Endothelial cell of umbilical vein (primary cell): ENCODE data around the gene POU6F2. TPM values are rescaled to one million over a fixed set of nuclear protein-coding genes. Genes with fewer than 3 reads are reported as not detected.

Experiments used
- BruUV-seq: library from RNA; stranded (reverse); fragments of 400-500 nt; replicated peaks from 2 replicates; lab custom pipeline; 2021; lab: Mats Ljungman, UMichigan
- CTCF ChIA-PET: fragments of 300-600, 350-600 bp; sonication (Branson Sonifier 250); formaldehyde crosslinking; loops from one replicate; lab custom pipeline; 2021; ENCODE audit warnings: antibody characterized with exemption, inconsistent platforms; lab: Charles Lee
- POLR2A ChIA-PET: fragments of 300-600, 350-600 bp; sonication (Branson Sonifier 250); formaldehyde crosslinking; loops from one replicate; lab custom pipeline; 2021; ENCODE audit warnings: antibody characterized with exemption, inconsistent platforms; lab: Charles Lee
- DNase-seq: peaks from one replicate; pipeline ENCODE4 v3.0.0-alpha.2; 2011; ENCODE audit warnings: low read depth, low spot score
- FAIRE-seq: peaks from 2 replicates; lab custom pipeline; 2011; peaks lifted over from hg19 to GRCh38; lab: Jason Lieb, UNC
- H2AFZ ChIP-seq: 2 replicates; pipeline ENCODE4 v1.6.0; 2012; ENCODE audit warnings: low read depth, low read length, control low read depth, inconsistent platforms
- H3K27ac ChIP-seq: 2 replicates; pipeline ENCODE4 v1.5.1; 2011; ENCODE audit warnings: low read depth, mild to moderate bottlenecking, control low read depth, low read length, moderate library complexity; ENCODE audit not compliant: insufficient read depth
- H3K27me3 ChIP-seq, 2 experiments: 2 replicates each; pipeline versions ENCODE4 v1.6.0 to v1.6.1; 2011; ENCODE audit warnings: low read length in 2 of 2, mixed read lengths in 1 of 2; ENCODE audit not compliant: control insufficient read depth in 2 of 2, insufficient read depth in 2 of 2
- H3K36me3 ChIP-seq, 2 experiments: 2 replicates in 1 of 2; 3 replicates in 1 of 2; pipeline ENCODE4 v1.5.1; 2011; ENCODE audit warnings: low read length in 2 of 2, mild to moderate bottlenecking in 1 of 2, moderate library complexity in 1 of 2; ENCODE audit not compliant: control insufficient read depth in 2 of 2, insufficient read depth in 2 of 2; ENCODE audit errors: extremely low read depth in 1 of 2
- H3K4me1 ChIP-seq: 3 replicates; pipeline ENCODE4 v1.5.1; 2011; ENCODE audit warnings: mild to moderate bottlenecking, low read length; ENCODE audit not compliant: control insufficient read depth, insufficient read depth; ENCODE audit errors: extremely low read depth
- H3K4me2 ChIP-seq: 2 replicates; pipeline ENCODE4 v1.6.1; 2011; ENCODE audit warnings: low read length, control low read depth, mixed read lengths; ENCODE audit not compliant: insufficient read depth
- H3K4me3 ChIP-seq, 3 experiments: fragments of 200-600 bp in 1 of 3; sonication (generic), shearing (Covaris generic) in 1 of 3; replicated peaks in 1 of 3; 2 replicates each; pipeline ENCODE4 v1.5.1; 2011 to 2016; ENCODE audit warnings: control low read depth in 3 of 3, low read length in 3 of 3, mild to moderate bottlenecking in 2 of 3, inconsistent platforms in 1 of 3, low read depth in 1 of 3, moderate library complexity in 1 of 3; ENCODE audit not compliant: insufficient read depth in 1 of 3
- H3K79me2 ChIP-seq: 2 replicates; pipeline ENCODE4 v1.6.0; 2012; ENCODE audit warnings: low read length, inconsistent platforms; ENCODE audit not compliant: control insufficient read depth, insufficient read depth
- H3K9ac ChIP-seq: replicated peaks from 2 replicates; pipeline ENCODE3; 2011; ENCODE audit warnings: low read length, control low read depth; ENCODE audit not compliant: insufficient read depth; ENCODE audit errors: extremely low read depth
- H3K9me1 ChIP-seq: replicated peaks from 3 replicates; pipeline ENCODE4 v1.6.0; 2011; ENCODE audit warnings: mild to moderate bottlenecking, low read length; ENCODE audit not compliant: control insufficient read depth, insufficient read depth; ENCODE audit errors: extremely low read depth
- H3K9me3 ChIP-seq: replicated peaks from 2 replicates; pipeline ENCODE4 v1.5.1; 2012; ENCODE audit warnings: low read length, inconsistent platforms; ENCODE audit not compliant: control insufficient read depth, insufficient read depth
- H4K20me1 ChIP-seq: replicated peaks from 2 replicates; pipeline ENCODE3; 2011; ENCODE audit warnings: mild to moderate bottlenecking, low read length; ENCODE audit not compliant: control insufficient read depth, insufficient read depth; ENCODE audit errors: extremely low read depth
- EZH2 ChIP-seq: IDR thresholded peaks from 2 replicates; pipeline ENCODE4 v1.6.1; 2012; ENCODE audit warnings: borderline replicate concordance, low read depth, mild to moderate bottlenecking, moderate library complexity, low read length, inconsistent platforms; ENCODE audit not compliant: severe bottlenecking
- FOS ChIP-seq: IDR thresholded peaks from 2 replicates; pipeline ENCODE4 v1.6.1; 2011; ENCODE audit warnings: mild to moderate bottlenecking, low read length, moderate library complexity, borderline replicate concordance; ENCODE audit not compliant: insufficient read depth
- GATA2 ChIP-seq: IDR thresholded peaks from 2 replicates; pipeline ENCODE4 v1.7.0; 2011; ENCODE audit warnings: low read depth, mild to moderate bottlenecking, moderate library complexity, mixed read lengths, low read length; ENCODE audit not compliant: insufficient read length, insufficient read depth
- JUN ChIP-seq: IDR thresholded peaks from 2 replicates; pipeline ENCODE4 v1.6.1; 2011; ENCODE audit warnings: borderline replicate concordance, low read depth; ENCODE audit not compliant: insufficient read length, insufficient read depth
- MYC ChIP-seq: IDR thresholded peaks from one replicate; pipeline ENCODE4 v1.6.1; 2011; ENCODE audit warnings: mild to moderate bottlenecking, low read depth, low read length
- POLR2A ChIP-seq: IDR thresholded peaks from 2 replicates; pipeline ENCODE4 v1.6.1; 2012; ENCODE audit warnings: low read depth, mild to moderate bottlenecking, control low read depth, low read length
- POLR2AphosphoS5 ChIP-seq: IDR thresholded peaks from 2 replicates; pipeline ENCODE4 v1.6.1; 2012; ENCODE audit warnings: low read depth, mild to moderate bottlenecking, control low read depth, low read length, moderate library complexity; ENCODE audit not compliant: insufficient read depth
- dilution Hi-C: fragments of 300-500 bp; cut with MboI; formaldehyde crosslinking; loops from one replicate; pipeline ENCODE4 v1.15.0; 2019; ENCODE audit warnings: low sequenced_read_pairs; ENCODE audit not compliant: extremely low pct_ligation_motif_present
- intact Hi-C: fragments of 100-400 bp; cut with micrococcal nuclease; formaldehyde crosslinking; loops from one replicate; pipeline ENCODE4 v1.10.0; 2022
- polyA plus RNA-seq, 4 experiments: library from polyadenylated mRNA; depleted of rRNA in 3 of 4; stranded (reverse) in 3 of 4; unstranded in 1 of 4; fragments of >200 nt; gene quantifications; 2 replicates each; pipeline versions ENCODE4 v1.2.1 to v1.2.3, GENCODE V29; 2011 to 2012; ENCODE audit warnings: missing spikeins in 1 of 4
- total RNA-seq: library from RNA; stranded (reverse); gene quantifications from 2 replicates; pipeline ENCODE4 v1.2.3, GENCODE V29; 2021
- TF ChIP-seq, protein P1 (sequence below), 2 donors: IDR thresholded peaks; 1 replicate in 1 of 2; 2 replicates in 1 of 2; pipeline ENCODE4 v1.5.1; 2011; ENCODE audit warnings: low read length in 2 of 2, mild to moderate bottlenecking in 2 of 2, moderate library complexity in 2 of 2, control low read depth in 1 of 2, inconsistent platforms in 1 of 2, low read depth in 1 of 2; ENCODE audit not compliant: insufficient read depth in 1 of 2; ENCODE audit errors: extremely low read depth in 1 of 2
- TF ChIP-seq, protein P2 (sequence below): IDR thresholded peaks from 2 replicates; pipeline ENCODE4 v1.6.1; 2011; ENCODE audit not compliant: insufficient read depth, insufficient read length

Gene POU6F2
- total and polyA plus RNA-seq, 2 donors (not counting 3 experiments of a cell fraction or from before 2014, with no cell fraction given), result 0.29 TPM; not detected in 1

DNA sequence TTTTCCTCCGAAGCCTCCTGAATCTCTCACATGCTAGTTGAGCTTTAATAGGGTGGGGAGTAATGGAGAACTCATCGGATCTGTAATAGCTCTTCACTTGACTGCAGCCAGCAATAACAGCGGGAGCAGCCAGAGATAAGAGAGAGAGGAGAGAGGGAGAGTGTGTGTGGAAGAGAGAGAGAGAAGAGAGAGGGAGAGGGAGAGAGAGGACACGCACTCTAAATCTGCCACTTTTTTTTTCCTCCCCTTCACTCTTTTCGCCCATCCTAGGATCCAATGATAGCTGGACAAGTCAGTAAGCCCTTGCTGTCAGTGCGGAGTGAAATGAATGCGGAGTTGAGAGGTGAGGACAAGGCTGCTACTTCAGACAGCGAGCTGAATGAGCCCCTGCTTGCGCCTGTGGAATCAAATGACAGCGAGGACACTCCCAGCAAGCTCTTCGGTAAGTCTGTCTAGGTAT lies 107.9 kb downstream of the POU6F2 start:
- dilution Hi-C loops, result no loop called here
- CTCF ChIA-PET, result interaction anchor here (0.9 to 1.3 kb wide), 3 partner anchors 10 to 362 kb away, joined by 3 to 4 read pairs (median 3); no protein-coding TSS in a partner anchor
- no peak for DNase-seq
- POLR2A ChIA-PET, result no interaction called here
- no peak for FAIRE-seq
- H3K4me2 ChIP-seq, result no peak overlapping the region
- H3K27ac ChIP-seq, result no peak overlapping the region
- peaks cover 7 to 9% of the 10 kb centered on the region in 2 experiments for H3K27me3 ChIP-seq
- no peaks in the 10 kb centered on the region for H3K79me2 ChIP-seq
- BruUV-seq, result no TSS peak
- no peaks in the 10 kb centered on the region for H3K36me3 ChIP-seq
- no peaks in the 10 kb centered on the region for H3K9me3 ChIP-seq
- intact Hi-C loops, result no loop called here
- H3K4me1 ChIP-seq, result no peaks in the 10 kb centered on the region
- H3K9ac ChIP-seq, result no peak overlapping the region
- H4K20me1 ChIP-seq, result no peaks in the 10 kb centered on the region
- H3K4me3 ChIP-seq, result no peak overlapping the region
- no peaks in the 10 kb centered on the region for H3K9me1 ChIP-seq
- no peak overlapping the region for H2AFZ ChIP-seq
- TF ChIP-seq JUN (no peak), MYC (no peak), EZH2 (no peak), POLR2AphosphoS5 (no peak), POLR2A (no peak), GATA2 (no peak), FOS (no peak)
- TF ChIP-seq, protein P1, sequence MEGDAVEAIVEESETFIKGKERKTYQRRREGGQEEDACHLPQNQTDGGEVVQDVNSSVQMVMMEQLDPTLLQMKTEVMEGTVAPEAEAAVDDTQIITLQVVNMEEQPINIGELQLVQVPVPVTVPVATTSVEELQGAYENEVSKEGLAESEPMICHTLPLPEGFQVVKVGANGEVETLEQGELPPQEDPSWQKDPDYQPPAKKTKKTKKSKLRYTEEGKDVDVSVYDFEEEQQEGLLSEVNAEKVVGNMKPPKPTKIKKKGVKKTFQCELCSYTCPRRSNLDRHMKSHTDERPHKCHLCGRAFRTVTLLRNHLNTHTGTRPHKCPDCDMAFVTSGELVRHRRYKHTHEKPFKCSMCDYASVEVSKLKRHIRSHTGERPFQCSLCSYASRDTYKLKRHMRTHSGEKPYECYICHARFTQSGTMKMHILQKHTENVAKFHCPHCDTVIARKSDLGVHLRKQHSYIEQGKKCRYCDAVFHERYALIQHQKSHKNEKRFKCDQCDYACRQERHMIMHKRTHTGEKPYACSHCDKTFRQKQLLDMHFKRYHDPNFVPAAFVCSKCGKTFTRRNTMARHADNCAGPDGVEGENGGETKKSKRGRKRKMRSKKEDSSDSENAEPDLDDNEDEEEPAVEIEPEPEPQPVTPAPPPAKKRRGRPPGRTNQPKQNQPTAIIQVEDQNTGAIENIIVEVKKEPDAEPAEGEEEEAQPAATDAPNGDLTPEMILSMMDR (IDR thresholded peaks at IDR 0.05; ENCODE audit: extremely low read depth in 1 of 2, insufficient read depth in 1 of 2, low read depth in 1 of 2, low read length in 2 of 2), result no peak
- TF ChIP-seq, protein P2, sequence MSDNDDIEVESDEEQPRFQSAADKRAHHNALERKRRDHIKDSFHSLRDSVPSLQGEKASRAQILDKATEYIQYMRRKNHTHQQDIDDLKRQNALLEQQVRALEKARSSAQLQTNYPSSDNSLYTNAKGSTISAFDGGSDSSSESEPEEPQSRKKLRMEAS, result no peak
